Kasumi-1 (cell line): Measurements from ENCODE around the gene LIME1.
A peak's percentile ranks its signal among the peaks of the same experiment; 100 is the strongest.
"Not testable (repeated sequence)": the region's sequence is repeated elsewhere in the genome, so short reads cannot be mapped to it uniquely, and the experiment has no call there.

ENCODE experiments used
- DNase-seq, 2 experiments: peaks; one replicate each; lab custom pipeline; 2025; lab: John Stamatoyannopoulos, UW

LIME1 gene

DNA sequence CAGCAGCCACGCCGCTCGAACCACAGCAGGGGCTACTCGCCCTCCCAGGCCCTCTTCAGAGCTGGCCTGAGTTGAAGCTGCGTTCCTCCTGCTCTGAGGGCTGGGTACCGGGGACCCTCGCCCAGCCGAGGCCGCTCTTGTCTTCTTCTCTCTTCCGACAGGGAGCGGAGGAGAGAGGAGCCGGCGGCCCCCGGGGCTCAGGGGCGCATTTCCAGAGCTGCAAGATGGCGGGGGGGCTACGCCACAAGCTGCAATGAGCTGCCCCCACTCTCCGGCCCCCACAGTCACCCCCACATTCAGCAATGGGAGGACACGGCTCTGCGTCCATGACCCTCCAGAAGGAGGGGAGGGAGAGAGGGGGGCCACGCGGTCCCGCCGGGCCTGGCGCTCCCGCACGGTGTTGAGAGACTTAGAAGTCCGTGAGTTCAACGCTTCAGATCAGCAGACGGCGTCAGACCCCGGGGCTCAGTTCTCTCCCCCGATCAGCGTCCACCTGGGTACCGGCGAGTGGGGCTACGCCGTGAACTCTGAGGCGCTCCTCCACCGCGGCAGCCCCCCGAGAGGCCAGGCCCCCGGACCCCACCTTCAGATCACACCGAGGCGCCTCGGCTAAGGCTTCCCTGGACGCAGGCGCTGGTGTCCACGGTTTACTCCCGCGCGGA lies 34.7 kb downstream of the LIME1 start:
- DNase-seq: no peak

DNA sequence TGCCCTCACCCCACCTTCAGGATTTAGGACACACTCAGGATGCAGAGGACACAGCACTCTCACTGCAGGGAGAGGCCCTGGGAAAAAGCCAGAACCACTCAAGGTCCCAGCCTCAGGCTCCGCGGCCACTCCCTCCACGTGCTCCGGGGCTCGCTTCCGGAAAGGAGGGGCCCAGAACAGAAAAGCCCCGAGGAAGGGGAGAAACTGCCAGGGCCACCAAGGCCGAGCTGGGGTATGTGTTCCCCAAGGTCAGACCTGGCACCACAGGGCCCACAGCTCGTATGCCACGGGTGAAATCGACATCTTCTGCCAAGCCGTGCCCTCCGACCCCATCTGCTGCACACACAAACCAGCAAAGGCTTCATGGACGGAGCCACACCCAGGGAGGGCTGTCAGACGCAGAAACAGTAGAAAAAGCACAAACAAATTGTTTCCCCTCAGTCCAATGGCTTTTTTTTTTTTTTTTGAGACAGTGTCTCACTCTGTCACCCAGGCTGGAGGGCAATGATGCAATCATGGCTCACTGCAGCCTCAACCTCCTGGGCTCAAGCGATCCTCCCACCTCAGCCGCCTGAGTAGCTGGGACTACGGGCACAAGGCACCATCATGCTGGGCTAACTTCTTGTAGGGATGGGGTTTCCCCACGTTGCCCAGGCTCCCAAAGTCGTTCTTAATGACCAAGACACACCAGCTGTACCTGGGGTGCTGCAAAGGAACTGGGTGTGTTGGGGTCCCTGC lies 36.5 kb downstream of the LIME1 start:
- DNase-seq: no peak

DNA sequence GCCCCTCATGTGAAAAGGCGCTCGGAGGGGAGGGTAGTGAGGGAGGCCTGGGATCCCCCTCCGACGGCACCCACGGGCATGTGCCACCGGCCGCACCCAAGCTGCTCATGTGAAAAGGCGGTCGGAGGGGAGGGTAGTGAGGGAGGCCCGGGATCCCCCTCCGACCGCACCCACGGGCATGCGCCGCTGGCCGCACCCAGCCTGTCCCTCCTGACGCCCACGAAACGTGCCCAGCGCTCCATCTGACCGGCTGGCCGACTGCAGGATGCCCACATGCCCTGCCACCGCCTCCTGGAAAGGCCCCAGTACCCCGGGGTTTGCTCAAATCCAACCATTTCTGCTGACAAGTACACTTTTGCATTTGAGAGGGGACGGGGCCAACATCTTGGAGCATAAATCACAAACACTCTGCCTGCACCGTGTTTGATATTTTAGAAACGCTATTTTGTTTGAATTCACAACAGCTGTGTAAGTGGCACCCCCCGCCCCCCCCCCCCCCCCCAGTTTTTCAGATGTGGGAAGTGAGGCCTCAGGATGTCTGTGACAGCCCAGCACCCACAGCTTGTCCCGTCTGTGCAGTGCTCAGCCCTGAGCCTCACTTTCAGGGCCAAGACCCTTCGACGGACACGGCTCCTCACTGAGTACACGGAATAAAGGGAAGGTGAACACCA lies 37.2 kb downstream of the LIME1 start:
- no peak for DNase-seq

DNA sequence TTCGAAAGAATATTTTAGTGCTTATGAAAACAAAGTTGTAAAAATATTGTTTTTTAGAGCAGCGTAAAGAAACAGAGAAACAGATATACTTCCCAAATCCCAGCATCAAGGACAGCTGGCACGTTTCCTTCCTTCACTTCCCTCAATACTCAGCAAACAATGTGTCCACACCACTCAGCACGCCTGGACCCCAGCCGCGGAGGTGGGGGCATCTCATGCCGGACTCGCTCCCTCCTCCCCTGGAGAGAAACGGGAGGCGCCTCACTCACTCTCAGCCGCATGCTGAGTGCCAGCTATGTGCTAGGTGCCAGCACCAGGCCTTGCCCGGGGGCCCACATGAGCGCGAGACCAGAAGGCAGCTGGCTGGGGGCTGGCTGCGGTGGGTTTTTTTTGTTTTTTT lies 37.8 kb downstream of the LIME1 start:
- no peak for DNase-seq

DNA sequence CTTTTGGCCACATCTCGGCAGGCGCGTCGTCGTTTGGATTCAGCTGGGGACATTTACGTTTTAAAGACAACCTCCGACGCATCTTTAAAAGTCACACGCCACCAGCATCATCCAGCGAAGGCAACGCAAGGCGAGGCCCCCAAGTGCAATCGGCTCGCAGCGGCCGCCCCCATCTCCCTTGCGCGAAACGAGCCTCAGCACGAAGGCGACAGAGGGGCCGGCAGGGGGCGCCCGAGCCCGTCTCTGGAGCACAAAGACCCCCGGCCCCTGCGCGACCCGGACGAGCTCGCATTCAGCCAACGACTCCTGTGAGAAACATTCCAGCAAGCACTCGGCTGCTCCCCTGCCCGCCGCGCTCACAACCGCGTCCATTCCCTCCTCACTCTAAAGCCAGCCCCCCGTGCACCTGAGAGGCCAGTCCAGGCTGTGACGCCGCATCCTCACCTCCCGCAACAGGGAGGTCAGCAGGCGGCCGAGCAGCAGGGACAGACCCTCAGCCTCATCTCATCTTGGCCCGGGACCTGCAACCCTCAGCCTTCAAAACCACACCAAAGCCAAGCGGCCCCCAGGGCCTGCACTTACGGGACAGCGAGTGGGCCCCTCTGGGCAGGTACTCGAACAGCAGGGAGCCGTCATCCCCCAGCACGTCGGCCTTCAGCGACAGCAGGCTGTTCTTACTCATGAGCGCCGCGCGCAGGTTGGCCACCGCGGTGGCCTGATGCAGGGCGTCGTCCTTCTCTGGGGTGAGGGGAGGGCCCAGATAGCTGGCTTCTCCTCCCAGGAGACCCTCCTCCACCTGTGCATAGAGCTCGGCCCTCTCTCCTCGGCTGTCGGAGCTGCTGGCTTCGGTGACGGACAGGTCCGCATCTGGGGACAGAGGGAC lies 38.9 kb downstream of the LIME1 start:
- peak in 1 of 2 experiments; percentile 5 for DNase-seq

DNA sequence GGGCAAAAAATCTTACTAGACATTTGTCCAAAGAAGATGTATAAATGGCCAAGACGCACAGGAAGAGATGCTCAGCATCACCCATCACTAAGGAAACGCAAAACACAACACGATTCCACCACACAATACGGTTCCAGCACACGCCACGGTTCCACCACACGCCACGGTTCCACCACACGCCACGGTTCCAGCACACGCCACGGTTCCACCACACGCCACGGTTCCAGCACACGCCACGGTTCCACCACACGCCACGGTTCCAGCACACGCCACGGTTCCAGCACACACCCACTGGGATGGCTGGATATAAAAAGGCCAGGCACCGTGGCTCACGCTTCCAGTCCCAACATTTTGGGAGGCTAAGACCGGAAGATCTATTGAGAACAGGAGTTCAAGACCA lies 40.4 kb downstream of the LIME1 start:
- not testable (repeated sequence) for DNase-seq

DNA sequence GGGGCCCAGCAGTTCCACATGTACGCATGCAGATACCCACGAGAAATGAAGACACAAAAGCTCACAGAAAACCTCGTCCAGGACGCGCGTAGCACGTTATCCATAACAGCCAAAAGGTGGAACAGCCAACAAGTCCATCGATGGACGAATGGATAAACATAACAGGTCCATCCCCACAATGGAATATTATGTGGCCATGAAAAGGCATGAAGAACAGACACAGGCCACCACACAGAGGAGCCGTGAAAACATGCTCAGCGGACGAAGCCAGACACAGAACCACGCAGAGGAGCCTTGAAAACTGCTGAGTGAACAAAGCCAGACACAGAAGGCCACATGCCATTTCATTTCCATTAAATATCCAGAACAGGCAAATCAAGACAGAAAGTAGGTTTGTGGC lies 41.1 kb downstream of the LIME1 start:
- DNase-seq: no peak

DNA sequence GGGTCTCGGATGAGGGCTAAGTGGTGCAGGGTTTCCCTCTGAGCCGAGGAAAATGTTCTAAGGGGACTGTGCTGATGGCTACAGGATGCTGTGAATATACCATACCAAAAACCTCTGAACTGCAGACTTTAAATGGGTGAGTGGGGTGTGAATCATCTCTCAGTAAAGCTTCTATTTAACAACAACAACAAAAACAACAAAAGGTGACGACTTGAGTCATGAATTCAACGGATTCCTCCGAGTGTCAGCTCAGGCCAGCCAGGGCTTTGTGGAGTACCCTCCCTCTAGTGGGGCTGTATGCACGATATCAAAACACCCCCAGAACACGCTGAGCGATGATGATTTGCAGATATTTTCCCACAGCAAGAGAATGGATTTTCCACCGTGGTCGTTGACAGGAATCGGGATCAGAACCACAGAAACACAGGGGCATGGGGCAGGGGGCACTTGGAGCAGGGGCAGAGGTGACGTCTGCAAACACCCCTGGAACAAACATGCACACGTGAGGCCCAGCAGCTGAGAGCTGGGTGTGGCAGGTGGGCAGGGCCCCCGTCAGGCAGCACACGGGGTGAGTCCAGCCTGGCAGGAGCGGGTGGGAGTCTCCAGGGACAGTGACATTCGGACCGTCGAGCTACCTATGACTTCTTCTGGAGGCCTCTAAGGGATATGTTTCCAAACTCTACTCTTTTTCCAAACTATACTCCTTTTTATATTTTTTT lies 41.7 kb downstream of the LIME1 start:
- DNase-seq: no peak

DNA sequence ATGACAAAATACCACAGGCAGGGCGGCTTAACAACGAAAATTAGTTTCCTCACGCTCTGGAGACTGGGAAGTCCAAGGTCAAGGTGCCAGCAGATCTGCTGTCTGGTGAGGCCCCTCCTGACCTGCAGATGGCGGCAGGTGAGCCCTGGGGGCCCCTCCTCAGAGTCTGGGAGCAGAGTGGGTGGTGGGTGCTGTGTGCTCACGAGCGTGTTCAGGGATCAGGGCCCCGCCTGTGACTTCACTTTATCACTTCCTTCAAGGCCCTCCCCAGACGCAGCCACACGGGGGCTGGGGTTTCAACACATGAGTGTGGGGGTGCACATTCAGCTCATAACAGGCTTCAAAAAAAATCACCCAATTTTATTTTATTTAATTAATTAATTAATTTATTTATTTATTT lies 42.4 kb downstream of the LIME1 start:
- no peak for DNase-seq

DNA sequence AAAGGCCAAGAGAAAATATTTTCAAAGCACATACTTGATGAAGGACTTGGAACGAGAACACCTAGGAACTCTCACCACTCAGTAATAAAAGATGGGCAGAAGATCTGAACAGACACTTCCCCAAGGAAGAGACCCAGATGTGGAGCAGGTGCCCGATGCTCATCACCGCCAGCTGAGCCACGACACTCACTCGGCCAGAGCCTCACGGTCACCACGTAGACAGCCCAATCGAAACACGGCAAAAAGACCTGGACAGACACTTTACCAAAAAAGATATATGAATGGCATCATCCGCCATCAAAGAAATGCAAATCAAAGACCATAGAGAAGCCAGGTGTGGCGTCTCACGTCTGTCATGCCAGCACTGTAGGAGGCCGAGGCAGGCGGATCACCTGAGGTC lies 44.7 kb downstream of the LIME1 start:
- no peak for DNase-seq

DNA sequence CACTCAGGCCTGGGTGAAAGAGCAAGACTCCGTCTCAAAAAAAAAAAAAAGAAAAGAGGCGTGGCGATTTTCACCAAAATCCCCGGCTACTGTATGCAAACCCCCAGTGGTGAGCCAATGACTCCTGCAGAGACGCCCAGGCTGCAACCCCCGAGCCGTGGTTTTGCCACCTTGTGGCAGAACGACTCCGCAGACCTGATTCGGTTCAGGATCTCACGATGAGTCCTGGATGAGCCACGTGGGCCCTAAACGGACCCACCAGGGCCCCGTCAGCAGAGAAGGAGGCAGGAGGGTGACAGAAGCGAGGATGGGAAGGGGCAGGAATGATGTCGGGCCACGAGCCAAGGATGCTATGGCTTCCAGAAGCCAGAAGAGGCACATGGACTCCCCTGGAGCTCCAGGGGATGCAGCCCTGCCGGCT lies 45.6 kb downstream of the LIME1 start:
- no peak for DNase-seq

DNA sequence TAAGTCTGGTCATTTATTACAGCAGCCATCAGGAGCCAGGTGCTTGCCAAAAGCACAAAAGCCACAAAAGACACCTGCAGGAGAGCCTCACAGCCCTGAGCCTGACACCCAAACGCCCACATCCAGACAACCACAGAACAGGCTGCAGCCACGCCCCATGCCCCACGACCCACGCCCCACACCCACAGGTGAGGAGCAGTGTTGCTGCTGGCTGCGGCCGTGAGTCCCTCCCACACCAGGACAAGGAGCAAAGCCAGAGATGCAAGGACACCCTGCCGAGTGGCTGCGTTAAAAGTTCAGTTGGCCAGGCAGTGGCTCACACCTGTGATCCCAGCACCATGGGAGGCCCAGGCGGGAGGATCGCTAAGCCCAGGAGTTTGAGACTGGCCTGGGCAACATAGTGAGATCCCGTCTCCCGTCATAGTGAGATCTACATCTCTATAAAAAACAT lies 46.1 kb downstream of the LIME1 start:
- no peak for DNase-seq

DNA sequence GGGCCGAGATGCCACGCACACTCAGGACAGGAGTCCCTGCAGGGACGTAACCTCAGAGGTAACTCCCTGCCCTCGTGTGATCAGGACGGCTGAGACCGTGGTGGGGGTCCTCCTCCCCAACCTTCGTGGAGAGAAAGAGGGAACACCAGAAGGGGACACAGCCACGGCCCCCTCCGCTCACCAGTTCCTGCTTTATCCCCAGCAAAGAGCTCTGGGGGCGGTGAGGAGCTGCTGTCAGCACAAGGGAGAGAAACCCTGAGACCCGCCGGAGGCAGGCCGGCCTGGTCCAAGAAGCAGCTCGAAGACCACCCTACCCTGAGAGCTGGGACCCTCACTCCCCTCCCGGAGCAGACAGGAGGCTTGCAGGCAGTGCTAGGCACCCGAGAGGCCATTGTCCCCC lies 47.5 kb downstream of the LIME1 start:
- DNase-seq: no peak

DNA sequence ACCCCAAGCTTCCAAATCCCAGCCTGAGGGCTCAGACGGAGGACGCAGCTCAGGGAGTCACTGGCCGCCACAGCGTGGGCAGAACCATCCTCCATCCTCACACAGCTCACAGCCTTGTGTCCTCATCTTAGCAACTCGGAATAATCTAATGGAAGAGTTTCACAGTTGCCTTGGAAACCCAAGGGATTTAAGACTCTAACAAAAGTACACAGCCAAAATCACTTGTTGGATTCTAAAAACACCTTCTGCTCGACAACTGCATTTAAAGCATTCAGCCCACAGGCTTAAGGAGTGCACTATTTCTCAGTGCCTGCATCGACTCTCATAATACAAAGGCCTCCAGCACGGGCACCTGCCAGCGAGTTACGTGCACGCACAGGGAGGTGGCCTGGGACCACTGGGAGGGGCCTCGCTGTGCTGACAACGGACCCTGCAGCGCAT lies 49.2 kb downstream of the LIME1 start:
- no peak for DNase-seq

DNA sequence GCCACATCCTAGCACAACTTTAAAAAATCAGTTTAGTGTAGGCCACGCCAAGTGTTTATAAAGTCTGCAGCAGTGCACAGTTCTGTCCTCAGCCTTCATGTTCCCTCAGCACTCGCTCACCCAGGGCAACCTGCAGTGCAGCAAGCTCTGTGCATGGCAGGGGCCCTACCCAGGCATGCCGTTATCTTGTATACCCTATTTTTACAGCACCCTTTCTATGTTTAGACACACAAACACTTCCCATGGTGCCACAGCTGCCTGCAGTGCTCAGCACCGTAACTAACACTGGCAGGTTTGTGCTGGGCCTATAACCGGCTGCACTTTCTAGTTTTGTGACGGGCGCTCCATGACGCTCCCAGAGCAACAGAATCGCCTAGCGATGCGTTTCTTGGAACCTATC lies 50.8 kb downstream of the LIME1 start:
- DNase-seq: no peak

DNA sequence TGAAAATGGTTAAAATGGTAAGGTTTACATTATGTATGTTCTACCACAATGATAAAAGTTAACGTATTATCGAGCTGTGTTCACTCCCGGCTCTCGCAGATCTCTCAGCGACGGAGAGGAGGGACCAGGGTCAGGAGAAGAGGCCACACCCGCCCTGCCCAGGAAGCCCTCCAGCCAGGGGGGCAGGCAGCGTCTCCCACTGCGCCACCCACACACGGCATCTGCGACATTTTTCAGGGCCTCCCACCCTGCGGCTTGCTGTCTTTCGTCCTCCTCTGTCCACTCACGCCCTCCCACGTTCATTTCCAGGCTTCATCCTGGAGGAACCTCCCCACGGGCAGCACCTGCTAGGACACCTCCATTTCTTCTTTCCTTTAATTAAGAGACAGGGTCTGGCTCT lies 51.3 kb downstream of the LIME1 start:
- no peak for DNase-seq
